Upper lobe of left lung (tissue), 6 donors: ENCODE results near the gene FASTK. TPM values are rescaled to one million over a fixed set of nuclear protein-coding genes. Genes with fewer than 3 reads are reported as not detected.

Experiments
- ATAC-seq, 2 donors: fragments of 200-7000 bp; cut with Tn5 transposase; one replicate each; pipeline ENCODE4 v1.9.1; 2022; ENCODE audit warnings: mild to moderate bottlenecking in 2 of 2, moderate library complexity in 2 of 2; ENCODE audit not compliant: low FRiP score in 2 of 2
- DNase-seq, 2 donors: peaks; one replicate each; pipeline ENCODE4 v3.0.0-alpha.2; 2019 to 2020
- H3K27ac ChIP-seq, 4 donors: fragments of 200-600 bp; sonication (generic); one replicate each; pipeline ENCODE4 v1.5.1; 2016 to 2019
- H3K27me3 ChIP-seq, 4 donors: fragments of 200-600 bp; sonication (generic); one replicate each; pipeline ENCODE4 v1.5.1; 2017 to 2019
- H3K36me3 ChIP-seq, 4 donors: fragments of 200-600 bp; sonication (generic); one replicate each; pipeline ENCODE4 v1.5.1; 2016 to 2019
- H3K4me1 ChIP-seq, 4 donors: fragments of 200-600 bp; sonication (generic); one replicate each; pipeline ENCODE4 v1.5.1; 2018 to 2019
- H3K4me3 ChIP-seq, 4 donors: fragments of 200-600 bp; sonication (generic); one replicate each; pipeline ENCODE4 v1.5.1; 2017 to 2019; ENCODE audit warnings: mild to moderate bottlenecking in 2 of 4, moderate library complexity in 1 of 4
- H3K9me3 ChIP-seq, 4 donors: fragments of 200-600 bp; sonication (generic); one replicate each; pipeline ENCODE4 v1.5.1; 2018 to 2019
- CTCF ChIP-seq, 6 experiments: fragments of 450-650 bp in 4 of 6; fragments of 200-600 bp in 2 of 6; sonication (generic) in 2 of 6; IDR thresholded peaks; one replicate each; pipeline ENCODE4 v1.5.1; 2016 to 2019; ENCODE audit warnings: antibody characterized with exemption in 6 of 6
- EP300 ChIP-seq, 4 donors: sonication (generic); formaldehyde crosslinking; IDR thresholded peaks; one replicate each; pipeline ENCODE4 v1.5.1; 2017; ENCODE audit warnings: antibody characterized with exemption in 4 of 4, control low read depth in 2 of 4
- POLR2A ChIP-seq, 4 donors: fragments of 450-650 bp; IDR thresholded peaks; one replicate each; pipeline ENCODE4 v1.5.1; 2016 to 2017; ENCODE audit warnings: antibody characterized with exemption in 4 of 4, mild to moderate bottlenecking in 2 of 4
- POLR2AphosphoS5 ChIP-seq, 2 donors: sonication (generic); formaldehyde crosslinking; IDR thresholded peaks; one replicate each; pipeline ENCODE4 v1.5.1; 2017; ENCODE audit warnings: antibody characterized with exemption in 2 of 2
- WGBS, 2 donors: methylation state at CpG; one replicate each; pipeline ENCODE4 v1.1.5; 2017 to 2018; 5-methylcytosine and 5-hydroxymethylcytosine counted together
- total RNA-seq, 6 donors: library from RNA; depleted of rRNA in 4 of 6; stranded (reverse); fragments of >200 nt in 4 of 6; gene quantifications; one replicate each; pipeline versions ENCODE4 v1.1.0 to v1.2.1, GENCODE V29; 2016 to 2021
- donor health status: DM: no; HTN: no; CAD: no; lungs with moderate emphysema.
- donor health status: DM: no; HTN: yes; CAD: no; lungs with severe emphysema.

The FASTK gene
- total RNA-seq, 6 donors from 2014 or later = 54.3 to 136 (median 78.0) TPM

GRCh38 chr7:151128144-151128543, 47.5 kb upstream of the FASTK start:
- no peak overlapping the region for H3K4me3 ChIP-seq
- ATAC-seq (no peak), DNase-seq (no peak)
- no peaks in the 10 kb centered on the region for H3K27me3 ChIP-seq
- no peak for TF ChIP-seq POLR2AphosphoS5 (IDR thresholded peaks at IDR 0.05)
- no peak for TF ChIP-seq POLR2A (IDR thresholded peaks at IDR 0.05)
- TF ChIP-seq CTCF (IDR thresholded peaks at IDR 0.05) = no peak
- no peak for TF ChIP-seq EP300 (IDR thresholded peaks at IDR 0.05)
- peaks cover 30 to 91% (median 70%) of the 10 kb centered on the region in 4 donors for H3K36me3 ChIP-seq
- 82 to 83% methylated on average over 13 to 14 of the region's 14 CpGs for WGBS, 2 donors
- peaks cover 10 to 27% (median 14%) of the 10 kb centered on the region in 4 donors for H3K4me1 ChIP-seq
- H3K27ac ChIP-seq = no peak overlapping the region
- H3K9me3 ChIP-seq = no peaks in the 10 kb centered on the region

- Histone ChIP-seq H3K27me3 (no peaks in the 10 kb centered on the region), H3K36me3 (peaks cover 30 to 91% (median 71%) of the 10 kb centered on the region in 4 donors), H3K4me3 (no peak overlapping the region), H3K4me1 (peaks cover 10 to 27% (median 14%) of the 10 kb centered on the region in 4 donors), H3K9me3 (no peaks in the 10 kb centered on the region), H3K27ac (no peak overlapping the region)
- DNase-seq = no peak
- no peak for ATAC-seq
- TF ChIP-seq CTCF (IDR thresholded peaks at IDR 0.05) = no peak
- TF ChIP-seq POLR2A (IDR thresholded peaks at IDR 0.05) = no peak
- no peak for TF ChIP-seq POLR2AphosphoS5 (IDR thresholded peaks at IDR 0.05)
- TF ChIP-seq EP300 (IDR thresholded peaks at IDR 0.05) = no peak
- WGBS, 2 donors = 68 to 85% methylated on average over 14 to 18 of the region's 19 CpGs
Measured at GRCh38 chr7:151126491-151127137, 46.0 kb upstream of the FASTK start.

GRCh38 chr7:151125846-151126481, 45.4 kb upstream of the FASTK start:
- 71 to 77% methylated on average over 15 to 58 of the region's 58 CpGs for WGBS, 2 donors
- peak in 1 of 2 donors; percentile 87 for DNase-seq
- peak overlapping the region in 3 of 4 donors; percentile 25 to 40 (median 34) for H3K4me3 ChIP-seq
- H3K9me3 ChIP-seq = no peaks in the 10 kb centered on the region
- no peaks in the 10 kb centered on the region for H3K27me3 ChIP-seq
- peaks cover 30 to 91% (median 73%) of the 10 kb centered on the region in 4 donors for H3K36me3 ChIP-seq
- H3K4me1 ChIP-seq = peaks cover 10 to 27% (median 14%) of the 10 kb centered on the region in 4 donors
- TF ChIP-seq CTCF (IDR thresholded peaks at IDR 0.05) (no peak), EP300 (IDR thresholded peaks at IDR 0.05) (no peak), POLR2AphosphoS5 (IDR thresholded peaks at IDR 0.05) (no peak), POLR2A (IDR thresholded peaks at IDR 0.05) (no peak)
- peak in 1 of 2 donors; percentile 26 for ATAC-seq
- peak overlapping the region in 1 of 4 donors; percentile 11 for H3K27ac ChIP-seq

GRCh38 chr7:151125470-151125845, 44.8 kb upstream of the FASTK start:
- peak overlapping the region in 1 of 4 donors; percentile 11 for H3K27ac ChIP-seq

More at GRCh38 chr7:151125470-151125845, 44.8 kb upstream of the FASTK start:
- DNase-seq = peak in 1 of 2 donors; percentile 83
- Histone ChIP-seq H3K4me3 (peak overlapping the region in 3 of 4 donors; percentile 25 to 40 (median 34)), H3K9me3 (no peaks in the 10 kb centered on the region), H3K27me3 (no peaks in the 10 kb centered on the region), H3K36me3 (peaks cover 34 to 91% (median 74%) of the 10 kb centered on the region in 4 donors), H3K4me1 (peaks cover 10 to 27% (median 14%) of the 10 kb centered on the region in 4 donors)
- ATAC-seq = peak in 1 of 2 donors; percentile 14
- TF ChIP-seq EP300 (IDR thresholded peaks at IDR 0.05) (no peak), CTCF (IDR thresholded peaks at IDR 0.05) (no peak), POLR2A (IDR thresholded peaks at IDR 0.05) (no peak), POLR2AphosphoS5 (IDR thresholded peaks at IDR 0.05) (no peak)
- 55 to 69% methylated on average over 22 of the region's 22 CpGs for WGBS, 2 donors
